T-helper 17 cell (primary cell): ENCODE results near the gene TXNL1. TPM values are rescaled to one million over a fixed set of nuclear protein-coding genes. Genes with fewer than 3 reads are reported as not detected.
"Not testable (repeated sequence)": the region's sequence is repeated elsewhere in the genome, so short reads cannot be mapped to it uniquely, and the experiment has no call there.

Experiments used
- ATAC-seq: fragments of 150-1000 bp; cut with Tn5 transposase; 2 replicates; pipeline ENCODE4 v1.10.0; 2021; ENCODE audit warnings: mild to moderate bottlenecking, moderate library complexity
- DNase-seq, 3 donors: peaks; one replicate each; pipeline versions ENCODE4 v3.0.0 to v3.0.0-alpha.2; 2020 to 2021
- H3K9me3 ChIP-seq: one replicate; pipeline ENCODE4 v1.7.0; 2013; ENCODE audit warnings: low read length, mild to moderate bottlenecking; ENCODE audit not compliant: control insufficient read depth, poor library complexity, severe bottlenecking
- H3K27ac Mint-ChIP-seq: one replicate; pipeline ENCODE4 v1.8.0; 2022; ENCODE audit warnings: mild to moderate bottlenecking, moderate library complexity, mixed read lengths
- H3K27me3 Mint-ChIP-seq: one replicate; pipeline ENCODE4 v1.8.0; 2022; ENCODE audit warnings: mixed read lengths
- H3K36me3 Mint-ChIP-seq: one replicate; pipeline ENCODE4 v1.8.0; 2022; ENCODE audit warnings: low read depth, mixed read lengths
- H3K4me1 Mint-ChIP-seq: one replicate; pipeline ENCODE4 v1.8.0; 2022; ENCODE audit warnings: mild to moderate bottlenecking, mixed read lengths
- H3K4me3 Mint-ChIP-seq: one replicate; pipeline ENCODE4 v1.8.0; 2022; ENCODE audit warnings: mild to moderate bottlenecking, moderate library complexity, mixed read lengths
- total RNA-seq, 4 donors: library from RNA in 2 of 4; stranded (reverse) in 2 of 4; gene quantifications; one replicate each; pipeline ENCODE4 v1.2.3 and lab custom pipeline; 2022 to 2026

TXNL1 gene
- total RNA-seq, 2 donors from 2014 or later, result 36.1 to 39.3 TPM

DNA sequence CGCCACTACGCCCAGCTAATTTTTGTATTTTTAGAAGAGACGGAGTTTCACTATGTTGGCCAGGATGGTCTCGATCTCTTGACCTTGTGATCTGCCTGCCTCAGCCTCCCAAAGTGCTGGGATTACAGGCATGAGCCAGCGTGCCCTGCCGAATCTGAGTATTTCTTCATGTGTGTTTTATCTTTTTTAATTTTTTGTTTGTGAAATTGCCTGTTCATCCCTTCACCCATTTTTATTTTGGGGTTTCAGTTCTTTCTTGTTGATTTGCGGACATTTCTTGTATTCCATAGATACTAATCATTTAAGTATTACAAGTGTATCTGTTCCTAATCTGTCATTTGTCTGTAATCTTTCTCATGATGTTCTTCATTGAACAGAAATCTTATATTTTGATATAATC lies 15.9 kb upstream of the TXNL1 start:
- H3K36me3 Mint-ChIP-seq, H3K4me3 Mint-ChIP-seq: not testable (repeated sequence)
- peak overlapping the region; percentile 85 for H3K27ac Mint-ChIP-seq

DNA sequence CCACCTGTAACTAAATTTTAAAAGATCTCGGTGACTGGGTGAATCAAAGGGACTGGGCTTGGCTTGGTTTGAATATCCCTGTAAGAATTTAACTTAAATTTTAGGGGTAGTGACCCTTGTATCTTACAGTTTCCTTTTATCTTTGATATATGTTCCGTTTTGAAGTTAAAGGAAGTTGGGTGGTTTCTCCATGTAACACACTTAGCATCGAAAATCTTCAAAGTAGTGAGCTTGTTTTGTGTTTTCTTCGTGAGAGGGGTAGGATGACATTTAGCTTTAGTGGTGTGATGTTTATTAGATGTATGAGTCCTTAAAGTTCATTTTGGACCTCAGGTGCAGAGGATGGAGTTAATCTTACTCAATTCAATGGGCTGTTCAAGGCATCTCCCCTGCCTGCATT lies 14.4 kb upstream of the TXNL1 start:
- no peaks in the 10 kb centered on the region for H3K27me3 Mint-ChIP-seq
- no peak for ATAC-seq
- H3K36me3 Mint-ChIP-seq, result no peaks in the 10 kb centered on the region
- no peak for DNase-seq
- H3K4me3 Mint-ChIP-seq, result peak overlapping the region; percentile 89
- peak overlapping the region; percentile 85 for H3K27ac Mint-ChIP-seq
- peaks cover 45% of the 10 kb centered on the region for H3K4me1 Mint-ChIP-seq
- no peaks in the 10 kb centered on the region for H3K9me3 ChIP-seq

More for the DNA sequence above, 15.9 kb upstream of the TXNL1 start:
- H3K9me3 ChIP-seq, DNase-seq, ATAC-seq, H3K27me3 Mint-ChIP-seq: not testable (repeated sequence)
- H3K4me1 Mint-ChIP-seq, result peaks cover 50% of the 10 kb centered on the region

DNA sequence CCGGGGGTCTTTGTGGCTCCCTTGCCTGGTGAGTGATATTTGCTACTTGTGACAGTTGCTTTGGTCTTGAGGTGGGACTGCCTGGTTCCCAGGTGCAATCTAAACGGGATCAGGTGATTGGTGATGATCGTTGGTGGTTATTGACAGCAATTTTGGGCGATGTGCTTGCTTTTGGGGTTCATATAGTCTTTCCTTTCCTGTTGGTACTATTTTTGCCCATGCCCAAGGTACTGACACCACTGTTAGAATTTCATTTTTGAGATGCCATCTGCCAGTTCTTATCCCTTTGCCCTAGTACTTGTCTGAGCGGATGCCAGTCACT lies 13.3 kb upstream of the TXNL1 start:
- Mint-ChIP-seq H3K27ac (peak overlapping the region; percentile 85), H3K4me1 (peaks cover 50% of the 10 kb centered on the region), H3K36me3 (no peaks in the 10 kb centered on the region), H3K4me3 (peak overlapping the region; percentile 88), H3K27me3 (no peaks in the 10 kb centered on the region)
- ATAC-seq, result no peak
- H3K9me3 ChIP-seq, result no peaks in the 10 kb centered on the region
- no peak for DNase-seq

DNA sequence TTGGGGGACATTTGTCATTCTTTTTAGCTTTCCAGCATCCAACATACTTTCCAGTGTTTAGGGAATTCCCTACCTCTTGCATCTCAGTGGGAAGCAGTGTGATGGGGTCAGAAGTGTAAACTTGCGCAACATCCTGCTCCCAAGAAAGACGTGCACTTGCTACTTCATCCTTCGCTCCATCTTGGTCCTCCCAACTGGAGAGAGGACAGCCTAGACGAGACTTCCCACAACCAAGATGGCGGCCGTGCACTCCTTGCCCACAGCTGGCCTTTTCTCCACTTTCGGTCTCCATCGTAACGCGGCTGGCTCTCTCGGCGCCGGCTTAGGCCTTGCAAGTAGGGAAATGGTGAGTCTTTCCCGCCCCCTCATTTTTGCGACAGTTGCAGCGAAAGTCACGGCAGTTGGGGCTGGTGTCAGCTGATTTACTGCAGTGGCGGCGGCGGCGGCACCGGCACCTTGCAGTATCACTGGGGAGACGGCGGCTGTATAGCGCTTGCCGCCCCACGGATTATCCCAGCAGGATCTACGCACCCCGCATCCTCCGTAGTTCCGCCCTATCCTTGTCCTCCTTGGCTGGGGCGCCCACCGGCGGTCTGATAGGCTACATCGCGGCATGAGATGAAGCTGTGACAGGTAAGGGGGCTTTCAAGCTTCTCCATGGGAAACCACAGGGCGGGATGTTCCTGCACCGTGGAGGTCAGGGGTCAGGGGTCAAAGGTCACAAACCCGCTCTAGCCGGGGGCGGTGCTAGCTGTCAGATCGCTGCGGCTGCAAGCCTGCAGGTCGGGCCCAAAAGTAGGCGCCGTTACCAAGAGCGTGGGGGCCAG lies 12.8 kb upstream of the TXNL1 start, which contains the start of gene WDR7:
Gene WDR7 (plus strand): TSS at position 416 of the 827 bp plus-strand sequence. CDS start 21,157 bp downstream, outside the sequence.
- no peaks in the 10 kb centered on the region for H3K9me3 ChIP-seq
- peak; percentile 89 for ATAC-seq
- peak within 1 kb of the TSS; percentile 88 for H3K4me3 Mint-ChIP-seq
- H3K27me3 Mint-ChIP-seq, result no peaks in the 10 kb centered on the region
- H3K27ac Mint-ChIP-seq, result peak within 1 kb of the TSS; percentile 85
- peaks cover 50% of the 10 kb centered on the region for H3K4me1 Mint-ChIP-seq
- DNase-seq, result peak; percentile 89 to 90 (median 89)
- H3K36me3 Mint-ChIP-seq, result no peaks in the 10 kb centered on the region

DNA sequence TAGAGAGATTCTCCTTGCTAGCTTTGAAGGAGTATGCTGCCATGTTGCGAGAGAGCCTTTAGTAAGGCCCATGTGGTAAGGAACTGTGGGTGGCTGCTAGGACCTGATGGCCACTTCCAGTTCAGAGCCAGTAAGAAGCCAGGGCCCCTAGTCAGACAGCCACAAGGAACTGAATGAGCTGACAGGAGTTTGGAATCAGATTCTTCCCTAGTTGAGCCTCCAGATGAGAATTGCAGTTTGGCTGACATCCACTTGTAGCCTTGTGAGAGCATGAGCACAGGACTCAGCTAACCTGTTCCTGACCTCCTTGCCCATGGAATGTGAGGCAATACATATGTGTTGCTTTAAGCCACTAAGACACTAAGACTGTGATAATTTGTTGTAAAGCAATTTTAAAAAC lies 11.6 kb upstream of the TXNL1 start:
- H3K9me3 ChIP-seq, result no peaks in the 10 kb centered on the region
- Mint-ChIP-seq H3K27me3 (no peaks in the 10 kb centered on the region), H3K27ac (no peak overlapping the region), H3K4me1 (peaks cover 42% of the 10 kb centered on the region), H3K36me3 (no peaks in the 10 kb centered on the region), H3K4me3 (no peak overlapping the region)
- no peak for DNase-seq
- ATAC-seq, result no peak

DNA sequence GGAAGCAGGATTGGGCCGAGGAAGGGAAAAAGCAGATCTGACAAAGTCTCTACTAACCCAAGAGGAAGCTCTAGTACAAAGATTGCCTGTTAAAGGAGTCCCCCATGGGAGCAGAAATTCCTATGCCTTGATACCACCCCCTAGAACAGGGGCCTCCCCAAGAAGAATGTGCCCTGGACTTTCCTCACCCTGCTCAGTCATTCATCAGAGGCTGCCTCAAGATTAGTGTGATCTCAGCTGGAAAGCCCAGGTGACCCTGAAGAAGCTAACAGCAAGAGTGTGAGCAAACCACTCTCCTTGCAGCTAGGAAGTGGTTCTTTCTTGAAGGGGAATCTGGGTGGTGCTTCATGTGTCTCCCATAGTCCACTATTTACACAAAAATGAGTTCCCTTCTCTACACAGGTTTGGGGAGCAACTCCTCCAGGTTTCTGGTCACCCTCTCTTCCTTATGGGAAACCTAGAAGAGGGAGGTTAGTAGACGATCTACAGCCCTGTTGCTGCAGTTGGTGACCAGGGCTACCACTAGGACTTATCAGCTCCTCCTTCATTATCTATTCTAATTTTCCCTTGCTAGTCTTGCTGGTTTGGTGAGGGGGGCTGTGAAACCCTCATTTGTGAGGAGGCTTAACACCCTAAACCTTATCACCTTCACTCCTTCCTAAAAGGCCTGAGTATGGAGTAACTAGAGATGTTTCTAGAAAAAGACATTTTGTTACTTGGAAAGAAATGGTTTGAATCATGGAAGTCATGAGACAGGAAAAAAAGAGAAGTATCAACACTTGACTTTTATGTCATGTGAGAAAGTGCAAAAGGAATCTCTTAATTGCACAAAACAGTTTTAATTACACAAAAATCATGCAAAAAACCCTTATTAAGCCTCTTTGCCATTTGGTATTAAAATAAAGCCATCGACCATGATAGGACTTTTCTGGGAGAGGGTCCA lies 9.8 kb upstream of the TXNL1 start:
- H3K9me3 ChIP-seq, result no peaks in the 10 kb centered on the region
- H3K27me3 Mint-ChIP-seq, result no peaks in the 10 kb centered on the region
- DNase-seq (no peak), ATAC-seq (no peak)
- H3K4me1 Mint-ChIP-seq, result peaks cover 28% of the 10 kb centered on the region
- peak overlapping the region; percentile 53 for H3K27ac Mint-ChIP-seq
- H3K4me3 Mint-ChIP-seq, result no peak overlapping the region
- no peaks in the 10 kb centered on the region for H3K36me3 Mint-ChIP-seq

DNA sequence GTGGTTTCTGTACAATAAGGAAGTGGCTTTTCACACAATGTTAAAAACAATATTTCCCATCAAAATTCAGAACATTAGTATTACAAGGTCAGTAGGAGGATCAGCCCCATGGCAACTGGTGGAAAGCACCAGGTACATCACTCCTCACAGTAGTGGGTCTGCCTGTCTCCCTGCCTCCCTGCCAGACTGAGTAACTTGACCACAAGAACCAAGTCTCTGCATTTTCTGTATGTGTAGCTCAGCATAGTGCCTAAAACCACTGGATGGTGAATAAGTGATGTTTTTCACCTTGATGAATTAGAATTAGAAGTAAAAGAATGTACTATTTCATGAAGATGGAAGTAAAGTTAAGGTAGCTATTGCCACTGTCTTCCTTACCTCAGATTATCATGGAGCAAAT lies 8.7 kb upstream of the TXNL1 start:
- H3K9me3 ChIP-seq, result no peaks in the 10 kb centered on the region
- Mint-ChIP-seq H3K4me3 (peak overlapping the region; percentile 28), H3K4me1 (peaks cover 19% of the 10 kb centered on the region), H3K27ac (peak overlapping the region; percentile 53), H3K27me3 (no peaks in the 10 kb centered on the region), H3K36me3 (no peaks in the 10 kb centered on the region)
- DNase-seq (no peak), ATAC-seq (no peak)

DNA sequence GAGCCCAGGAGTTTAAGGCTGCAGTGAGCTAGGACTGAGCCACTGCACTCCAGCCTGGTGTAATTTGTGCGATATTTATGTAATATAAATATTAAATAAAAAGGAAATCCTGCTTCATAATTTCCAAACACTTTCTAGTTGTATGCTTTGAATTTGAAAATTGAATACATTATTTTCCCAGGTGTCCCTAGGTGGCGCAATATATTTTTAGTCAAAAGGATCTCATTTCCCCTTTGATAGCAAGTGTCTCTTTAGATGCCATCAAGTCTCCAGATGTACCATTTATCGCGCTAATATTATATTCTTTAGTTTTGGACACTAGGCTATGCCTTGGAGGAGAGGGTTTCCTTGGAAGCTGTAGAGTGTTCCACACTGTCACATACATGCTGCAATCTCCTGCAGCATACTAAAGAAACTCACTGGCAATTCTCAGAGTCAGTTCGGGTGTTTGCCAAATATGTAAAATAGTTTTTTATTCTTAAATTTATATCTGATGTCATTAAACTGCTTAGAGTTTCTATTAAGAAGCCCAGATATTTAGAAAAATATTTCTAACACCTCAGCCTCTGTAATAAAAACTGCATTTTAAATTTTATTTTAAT lies 7.1 kb upstream of the TXNL1 start:
- Mint-ChIP-seq H3K27ac (no peak overlapping the region), H3K4me3 (no peak overlapping the region), H3K27me3 (no peaks in the 10 kb centered on the region), H3K36me3 (no peaks in the 10 kb centered on the region), H3K4me1 (peaks cover 9% of the 10 kb centered on the region)
- ATAC-seq (no peak), DNase-seq (no peak)
- H3K9me3 ChIP-seq, result no peaks in the 10 kb centered on the region

DNA sequence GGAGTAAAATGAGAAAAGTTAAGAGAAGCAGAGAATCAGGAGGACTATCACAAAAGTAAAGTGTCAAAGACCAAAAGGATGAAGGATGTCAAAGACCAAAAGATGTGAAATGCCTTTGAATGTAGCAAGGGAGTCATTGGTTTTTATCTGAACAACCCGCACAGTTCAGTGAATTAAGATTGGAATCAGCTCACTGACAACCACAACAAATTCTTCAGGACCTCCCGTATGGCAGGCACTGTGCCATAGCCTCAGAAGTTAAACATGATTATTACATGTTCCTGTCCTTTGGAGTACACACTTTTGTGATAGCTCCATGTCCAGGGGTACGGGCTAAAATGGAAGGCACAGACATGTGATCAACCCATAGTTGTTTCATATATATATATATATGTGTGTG lies 5.0 kb upstream of the TXNL1 start:
- DNase-seq (no peak), ATAC-seq (no peak)
- H3K4me1 Mint-ChIP-seq, result peaks cover 16% of the 10 kb centered on the region
- peaks cover 3% of the 10 kb centered on the region for H3K36me3 Mint-ChIP-seq
- no peaks in the 10 kb centered on the region for H3K27me3 Mint-ChIP-seq
- no peak overlapping the region for H3K4me3 Mint-ChIP-seq
- no peaks in the 10 kb centered on the region for H3K9me3 ChIP-seq
- no peak overlapping the region for H3K27ac Mint-ChIP-seq

DNA sequence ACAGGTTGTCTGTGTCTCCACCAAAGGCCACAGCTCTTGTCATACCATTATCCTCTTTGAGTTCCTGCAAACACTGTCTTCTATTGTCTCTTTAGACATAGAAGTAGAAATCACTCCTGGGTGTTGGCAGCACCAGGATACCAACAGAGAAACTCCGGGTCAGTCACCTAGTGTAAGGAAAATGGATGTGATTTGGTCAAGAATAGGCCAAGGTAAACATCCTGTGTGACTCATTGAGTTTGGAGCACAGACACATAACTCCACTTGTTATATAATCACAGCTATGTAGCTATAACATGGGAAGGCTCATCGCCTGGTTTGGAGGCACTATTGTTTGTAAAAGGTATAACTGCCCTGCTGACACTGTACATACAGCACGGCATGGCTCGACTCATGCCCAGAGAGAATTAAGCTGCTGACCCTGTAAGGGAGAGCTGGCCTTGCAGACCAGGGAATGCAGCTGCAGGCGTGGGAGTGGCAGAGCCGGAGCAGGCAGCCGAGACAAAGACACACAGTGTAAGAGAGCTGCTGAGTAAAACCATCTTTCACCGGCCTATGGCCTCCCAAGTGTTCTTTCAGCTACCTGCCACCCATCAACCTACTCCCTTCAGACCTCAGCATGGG lies 3.4 kb upstream of the TXNL1 start:
- peaks cover 7% of the 10 kb centered on the region for H3K36me3 Mint-ChIP-seq
- H3K4me3 Mint-ChIP-seq, result no peak overlapping the region
- peaks cover 21% of the 10 kb centered on the region for H3K4me1 Mint-ChIP-seq
- H3K9me3 ChIP-seq, result no peaks in the 10 kb centered on the region
- ATAC-seq, result no peak
- H3K27ac Mint-ChIP-seq, result no peak overlapping the region
- no peak for DNase-seq
- H3K27me3 Mint-ChIP-seq, result no peaks in the 10 kb centered on the region

DNA sequence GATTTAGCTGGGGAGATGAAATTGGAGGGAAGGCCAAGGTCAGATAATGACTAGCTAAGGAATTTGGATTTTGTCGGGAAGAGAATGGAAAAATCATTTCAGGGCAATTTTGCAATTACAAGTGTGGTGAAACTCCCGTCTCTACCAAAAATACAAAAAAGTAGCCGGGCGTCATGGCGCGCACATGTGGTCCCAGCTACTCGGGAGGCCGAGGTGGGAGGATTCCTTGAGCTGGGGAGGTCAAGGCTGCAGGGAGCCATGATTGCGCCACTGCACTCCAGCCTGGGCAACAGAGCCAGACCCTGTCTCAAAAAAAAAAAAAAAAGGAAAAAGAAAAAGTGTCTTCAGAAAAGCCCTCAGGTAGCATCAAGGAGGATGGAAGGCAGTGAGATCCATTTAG lies 1.2 kb upstream of the TXNL1 start:
- no peak for ATAC-seq
- Mint-ChIP-seq H3K4me1 (peaks cover 31% of the 10 kb centered on the region), H3K36me3 (peaks cover 7% of the 10 kb centered on the region), H3K27ac (peak overlapping the region; percentile 98), H3K4me3 (peak overlapping the region; percentile 99), H3K27me3 (no peaks in the 10 kb centered on the region)
- no peaks in the 10 kb centered on the region for H3K9me3 ChIP-seq
- DNase-seq, result no peak

DNA sequence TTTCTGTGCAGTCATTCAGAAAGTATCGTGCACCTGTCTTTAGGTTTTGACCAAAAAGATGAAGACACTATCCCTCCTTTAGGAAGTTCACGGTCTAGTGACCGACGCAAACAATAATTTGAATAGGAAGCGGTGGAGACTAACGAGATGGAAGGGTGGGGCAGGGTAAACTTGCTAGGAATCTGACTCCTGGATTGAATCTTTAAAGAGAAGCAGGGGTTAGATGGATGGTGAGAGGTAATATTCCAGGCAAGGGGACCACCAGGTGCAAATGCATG lies 651 bp upstream of the TXNL1 start:
- ATAC-seq, result no peak
- Mint-ChIP-seq H3K36me3 (peaks cover 7% of the 10 kb centered on the region), H3K4me1 (peaks cover 34% of the 10 kb centered on the region), H3K27ac (peak overlapping the region; percentile 98), H3K27me3 (no peaks in the 10 kb centered on the region), H3K4me3 (peak overlapping the region; percentile 99)
- no peaks in the 10 kb centered on the region for H3K9me3 ChIP-seq
- no peak for DNase-seq

DNA sequence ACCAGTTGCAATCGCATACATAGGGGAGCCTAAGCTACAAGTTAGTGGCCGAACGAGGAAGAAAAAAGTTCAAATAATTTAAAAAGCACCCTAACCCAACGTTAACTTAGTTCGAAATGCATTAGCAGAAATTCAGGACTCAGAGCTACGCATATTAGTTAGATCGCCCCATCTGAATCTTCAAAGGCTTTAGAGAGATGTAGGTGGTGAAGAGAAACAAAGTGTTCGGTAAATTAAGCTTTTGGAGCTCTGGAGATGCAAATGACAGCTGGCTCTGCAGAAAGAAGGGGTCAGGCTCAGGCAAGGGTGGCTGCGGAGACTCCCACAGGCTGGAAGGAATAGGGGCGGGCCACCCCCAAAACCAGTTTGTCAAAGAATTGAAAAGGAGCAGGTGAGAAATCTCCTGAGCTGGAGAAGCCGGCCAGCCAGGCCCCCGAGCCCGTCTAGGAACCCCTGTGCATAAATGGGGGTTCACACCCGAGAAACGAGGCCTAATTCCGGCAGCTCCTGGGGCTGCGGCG lies 621 bp downstream of the TXNL1 start:
- H3K4me3 Mint-ChIP-seq, result peak overlapping the region; percentile 99
- H3K9me3 ChIP-seq, result no peaks in the 10 kb centered on the region
- peaks cover 38% of the 10 kb centered on the region for H3K4me1 Mint-ChIP-seq
- no peaks in the 10 kb centered on the region for H3K27me3 Mint-ChIP-seq
- DNase-seq (no peak), ATAC-seq (peak; percentile 1)
- H3K27ac Mint-ChIP-seq, result peak overlapping the region; percentile 98
- H3K36me3 Mint-ChIP-seq, result peaks cover 7% of the 10 kb centered on the region
